Measurements from ENCODE around the gene EFL1. TPM values are rescaled to one million over a fixed set of nuclear protein-coding genes. Genes with fewer than 3 reads are reported as not detected.

Gene EFL1
- total RNA-seq, 2 donors from 2014 or later, result 22.7 to 29.3 TPM

DNA sequence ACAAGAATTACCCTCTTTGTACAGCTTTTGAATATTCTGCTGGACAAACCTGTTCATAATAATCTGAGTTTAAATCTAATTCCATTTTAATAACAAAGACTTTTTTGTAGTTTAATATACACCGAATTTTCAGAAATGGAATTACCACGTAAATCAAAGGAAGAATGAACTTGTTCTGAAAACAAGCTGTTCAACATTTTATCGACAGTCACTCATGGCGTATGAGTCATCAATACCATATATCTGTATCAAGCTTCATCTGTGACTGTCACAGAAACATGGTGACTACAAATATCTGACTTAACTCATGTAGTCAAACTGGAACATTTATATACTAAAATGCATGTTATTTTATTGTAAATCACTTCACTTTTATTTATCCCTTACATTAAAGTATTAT is 90.0 kb downstream of the EFL1 start:
- TF ChIP-seq POLR2AphosphoS5 (IDR thresholded peaks at IDR 0.05), result no peak
- TF ChIP-seq CTCF (IDR thresholded peaks at IDR 0.05), result no peak
- TF ChIP-seq POLR2A (IDR thresholded peaks at IDR 0.05), result no peak
- H3K4me1 ChIP-seq (replicated peaks), result no peaks in the 10 kb centered on the region
- 81% methylated on average over 4 of the region's 4 CpGs for WGBS
- no peaks in the 10 kb centered on the region for H3K9me3 ChIP-seq
- H3K27me3 ChIP-seq (replicated peaks; ENCODE audit: insufficient read depth), result no peaks in the 10 kb centered on the region
- no peak for DNase-seq (ENCODE audit: low spot score)
- H3K27ac ChIP-seq, result no peak overlapping the region
- no peaks in the 10 kb centered on the region for H3K36me3 ChIP-seq
- intact Hi-C loops (cut with DNase I), result no loop called here
- H3K4me3 ChIP-seq, result no peak overlapping the region

DNA sequence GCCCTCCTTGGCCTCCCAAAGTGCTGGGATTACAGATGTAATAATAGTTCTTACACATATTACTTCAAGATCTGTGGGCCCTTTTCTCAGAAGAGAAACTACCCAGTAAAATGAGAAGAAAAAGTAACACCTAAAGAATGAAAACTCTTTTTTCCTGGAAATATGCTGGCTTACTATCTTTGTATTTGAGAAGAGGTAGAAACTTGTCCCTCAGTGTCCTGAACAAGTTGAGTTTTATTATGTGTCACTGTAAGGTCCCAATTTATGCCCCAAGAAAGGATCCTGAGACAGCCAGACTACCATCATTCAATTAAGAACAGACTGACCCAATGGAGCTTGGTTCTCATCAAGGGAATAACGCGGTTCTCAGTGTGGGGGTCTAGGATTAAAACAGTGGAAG is 93.8 kb downstream of the EFL1 start:
- no peak overlapping the region for H3K27ac ChIP-seq
- no peaks in the 10 kb centered on the region for H3K27me3 ChIP-seq (replicated peaks; ENCODE audit: insufficient read depth)
- WGBS, result 96% methylated on average over 2 of the region's 2 CpGs
- no peaks in the 10 kb centered on the region for H3K36me3 ChIP-seq
- intact Hi-C loops (cut with DNase I), result no loop called here
- TF ChIP-seq POLR2AphosphoS5 (IDR thresholded peaks at IDR 0.05) (no peak), POLR2A (IDR thresholded peaks at IDR 0.05) (no peak), CTCF (IDR thresholded peaks at IDR 0.05) (no peak)
- DNase-seq (ENCODE audit: low spot score), result no peak
- H3K4me3 ChIP-seq, result no peak overlapping the region
- no peaks in the 10 kb centered on the region for H3K9me3 ChIP-seq
- H3K4me1 ChIP-seq (replicated peaks), result no peaks in the 10 kb centered on the region

DNA sequence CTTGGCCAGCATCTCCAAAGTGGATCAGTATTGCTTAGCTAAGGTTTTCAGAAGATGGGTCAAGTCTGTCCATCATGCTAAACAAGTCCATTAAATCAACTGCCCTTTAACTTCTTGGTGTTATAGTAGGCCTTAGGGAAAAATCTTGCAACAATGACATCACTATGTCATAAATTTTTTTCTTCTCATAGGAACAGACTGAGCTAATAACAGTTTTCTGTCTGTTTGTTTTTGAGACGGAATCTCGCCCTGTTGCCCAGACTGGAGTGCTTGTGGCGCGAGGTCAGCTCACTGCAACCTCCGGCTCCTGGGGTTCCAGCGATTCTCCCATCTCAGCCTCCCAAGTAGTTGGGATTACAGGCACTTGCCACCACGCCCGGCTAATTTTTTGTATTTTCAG is 94.2 kb downstream of the EFL1 start:
- no peak overlapping the region for H3K4me3 ChIP-seq
- WGBS, result 90% methylated on average over 8 of the region's 8 CpGs
- intact Hi-C loops (cut with DNase I), result no loop called here
- H3K36me3 ChIP-seq, result peaks cover 0 to 5% of the 10 kb centered on the region in 2 donors
- H3K9me3 ChIP-seq, result no peaks in the 10 kb centered on the region
- no peak for DNase-seq (ENCODE audit: low spot score)
- TF ChIP-seq CTCF (IDR thresholded peaks at IDR 0.05), result no peak
- TF ChIP-seq POLR2A (IDR thresholded peaks at IDR 0.05), result no peak
- TF ChIP-seq POLR2AphosphoS5 (IDR thresholded peaks at IDR 0.05), result no peak
- H3K27ac ChIP-seq, result no peak overlapping the region
- no peaks in the 10 kb centered on the region for H3K4me1 ChIP-seq (replicated peaks)
- no peaks in the 10 kb centered on the region for H3K27me3 ChIP-seq (replicated peaks; ENCODE audit: insufficient read depth)

GRCh38 chr15:82165948-82166376 is 96.6 kb downstream of the EFL1 start:
- peaks cover 0 to 6% of the 10 kb centered on the region in 2 donors for H3K36me3 ChIP-seq
- intact Hi-C loops (cut with DNase I), result no loop called here
- H3K4me3 ChIP-seq, result no peak overlapping the region
- TF ChIP-seq POLR2AphosphoS5 (IDR thresholded peaks at IDR 0.05) (no peak), CTCF (IDR thresholded peaks at IDR 0.05) (no peak), POLR2A (IDR thresholded peaks at IDR 0.05) (no peak)
- no peak overlapping the region for H3K27ac ChIP-seq
- 50% methylated on average over 1 of the region's 1 CpG for WGBS
- H3K4me1 ChIP-seq (replicated peaks), result no peaks in the 10 kb centered on the region
- DNase-seq (ENCODE audit: low spot score), result no peak
- no peaks in the 10 kb centered on the region for H3K27me3 ChIP-seq (replicated peaks; ENCODE audit: insufficient read depth)
- H3K9me3 ChIP-seq, result no peaks in the 10 kb centered on the region

- no peak for TF ChIP-seq CTCF (IDR thresholded peaks at IDR 0.05)
- TF ChIP-seq POLR2AphosphoS5 (IDR thresholded peaks at IDR 0.05), result no peak
- no peak for TF ChIP-seq POLR2A (IDR thresholded peaks at IDR 0.05)
- Histone ChIP-seq H3K27ac (no peak overlapping the region), H3K4me1 (replicated peaks) (no peaks in the 10 kb centered on the region), H3K4me3 (no peak overlapping the region), H3K27me3 (replicated peaks; ENCODE audit: insufficient read depth) (no peaks in the 10 kb centered on the region), H3K36me3 (peaks cover 0 to 6% of the 10 kb centered on the region in 2 donors), H3K9me3 (no peaks in the 10 kb centered on the region)
- intact Hi-C loops (cut with DNase I), result no loop called here
- 100% methylated on average over 2 of the region's 2 CpGs for WGBS
- DNase-seq (ENCODE audit: low spot score), result no peak
Observed at GRCh38 chr15:82159922-82160321, 102.6 kb downstream of the EFL1 start.
